K562 (cell line): ENCODE results near the gene KISS1R. TPM values are rescaled to one million over a fixed set of nuclear protein-coding genes. Genes with fewer than 3 reads are reported as not detected.

ENCODE experiments used
- CBFA2T2 ChIP-seq: fragments of 450-650 bp; conservative IDR thresholded peaks from 2 replicates; pipeline ENCODE4 v1.6.1; 2017; ENCODE audit warnings: mild to moderate bottlenecking
- EP400 ChIP-seq: fragments of 450-650 bp; IDR thresholded peaks from 2 replicates; pipeline ENCODE4 v1.6.1; 2017; ENCODE audit warnings: antibody characterized with exemption, mild to moderate bottlenecking, moderate library complexity
- GATAD2A ChIP-seq: fragments of 450-650 bp; IDR thresholded peaks from 2 replicates; pipeline ENCODE4 v1.6.1; 2017
- GATAD2B ChIP-seq: fragments of 450-650 bp; IDR thresholded peaks from 2 replicates; pipeline ENCODE4 v1.6.1; 2017; ENCODE audit warnings: mild to moderate bottlenecking, borderline replicate concordance
- HNRNPL ChIP-seq: fragments of 200-400 bp; formaldehyde crosslinking; IDR thresholded peaks from 2 replicates; pipeline ENCODE4 v1.6.1; 2017; ENCODE audit warnings: low read depth, mild to moderate bottlenecking, low read length
- LCOR ChIP-seq: sonication (generic); formaldehyde crosslinking; IDR thresholded peaks from 2 replicates; pipeline ENCODE4 v1.8.0; 2022; ENCODE audit warnings: mild to moderate bottlenecking, missing genetic modification reagents
- MAZ ChIP-seq, 2 experiments: fragments of 450-650 bp in 1 of 2; sonication (generic) in 1 of 2; formaldehyde crosslinking; IDR thresholded peaks in 1 of 2; conservative IDR thresholded peaks in 1 of 2; 2 replicates each; pipeline versions ENCODE4 v1.4.0 to v1.5.0; 2020; ENCODE audit warnings: mild to moderate bottlenecking in 1 of 2, missing genetic modification reagents in 1 of 2
- NCOA1 ChIP-seq: fragments of 450-650 bp; IDR thresholded peaks from 2 replicates; pipeline ENCODE4 v1.6.1; 2016; ENCODE audit warnings: low read depth
- NR4A1 ChIP-seq, 2 experiments: fragments of 250-450 bp in 1 of 2; fragments of 450-650 bp in 1 of 2; sonication (Bioruptor Pico) in 1 of 2; IDR thresholded peaks; 2 replicates each; pipeline versions ENCODE4 v1.4.0 to v1.6.1; 2016 to 2020; ENCODE audit warnings: mild to moderate bottlenecking in 2 of 2, missing compliant biosample characterization in 1 of 2, missing genetic modification characterization in 1 of 2, moderate library complexity in 1 of 2
- OTX1 ChIP-seq: fragments of 450-650 bp; formaldehyde crosslinking; IDR thresholded peaks from 2 replicates; pipeline ENCODE4 v1.4.0; 2022; ENCODE audit warnings: mild to moderate bottlenecking
- RAD21 ChIP-seq, 2 experiments: fragments of 250-450 bp in 1 of 2; fragments of 450-650 bp in 1 of 2; sonication (Bioruptor Pico) in 1 of 2; formaldehyde crosslinking in 1 of 2; IDR thresholded peaks in 1 of 2; conservative IDR thresholded peaks in 1 of 2; 2 replicates each; pipeline versions ENCODE4 v1.4.0 to v1.8.0; 2020 to 2022; ENCODE audit warnings: mild to moderate bottlenecking in 2 of 2, moderate library complexity in 1 of 2
- RB1 ChIP-seq: fragments of 450-650 bp; IDR thresholded peaks from 2 replicates; pipeline ENCODE4 v1.6.1; 2017; ENCODE audit warnings: low read depth, mild to moderate bottlenecking
- RBM25 ChIP-seq: fragments of 200-400 bp; formaldehyde crosslinking; IDR thresholded peaks from 2 replicates; pipeline ENCODE4 v1.6.1; 2018; ENCODE audit warnings: low read length, low read depth, moderate library complexity; ENCODE audit not compliant: severe bottlenecking
- RNF2 ChIP-seq: sonication (generic); IDR thresholded peaks from 2 replicates; pipeline ENCODE4 v1.6.1; 2016
- SIN3A ChIP-seq, 2 experiments: fragments of 150-350 bp in 1 of 2; IDR thresholded peaks; 2 replicates each; pipeline ENCODE4 v1.6.1; 2011 to 2016; ENCODE audit warnings: borderline replicate concordance in 2 of 2, low read depth in 2 of 2, low read length in 2 of 2, mild to moderate bottlenecking in 2 of 2, moderate library complexity in 2 of 2; ENCODE audit not compliant: control insufficient read depth in 1 of 2
- SMARCB1 ChIP-seq: IDR thresholded peaks from 2 replicates; pipeline ENCODE4 v1.6.1; 2011; ENCODE audit warnings: improper control_type of control experiment, low read depth; ENCODE audit not compliant: insufficient read length
- TAL1 ChIP-seq: fragments of 450-650 bp; IDR thresholded peaks from 2 replicates; pipeline ENCODE4 v1.6.1; 2016; ENCODE audit warnings: mild to moderate bottlenecking
- TARDBP ChIP-seq: fragments of 450-650 bp; IDR thresholded peaks from 2 replicates; pipeline ENCODE4 v1.6.1; 2016
- TBL1XR1 ChIP-seq, 2 experiments: IDR thresholded peaks; 2 replicates each; pipeline ENCODE4 v1.6.1; 2012; ENCODE audit warnings: improper control_type of control experiment in 2 of 2, low read length in 2 of 2, mild to moderate bottlenecking in 1 of 2
- TCFL5 ChIP-seq: fragments of 250-450 bp; sonication (Bioruptor Pico); conservative IDR thresholded peaks from 2 replicates; pipeline ENCODE4 v1.6.1; 2021; ENCODE audit warnings: mild to moderate bottlenecking, moderate library complexity, matching md5 sums
- TOE1 ChIP-seq, 2 experiments: fragments of 450-650 bp in 1 of 2; sonication (generic) in 1 of 2; formaldehyde crosslinking in 1 of 2; IDR thresholded peaks; 2 replicates each; pipeline versions ENCODE4 v1.7.1 to v1.8.0; 2016 to 2022; ENCODE audit warnings: borderline replicate concordance in 2 of 2, mild to moderate bottlenecking in 2 of 2, antibody characterized with exemption in 1 of 2, inconsistent platforms in 1 of 2, low read depth in 1 of 2, missing genetic modification reagents in 1 of 2, moderate library complexity in 1 of 2
- ZKSCAN3 ChIP-seq: fragments of 250-450 bp; sonication (Bioruptor Pico); IDR thresholded peaks from 2 replicates; pipeline ENCODE4 v1.4.0; 2020
- ZNF121 ChIP-seq: sonication (generic); formaldehyde crosslinking; conservative IDR thresholded peaks from 2 replicates; pipeline ENCODE4 v1.8.0; 2022; ENCODE audit warnings: missing genetic modification reagents
- ZNF24 ChIP-seq: fragments of 450-650 bp; IDR thresholded peaks from 2 replicates; pipeline ENCODE4 v1.6.1; 2016
- ZNF282 ChIP-seq: sonication (generic); formaldehyde crosslinking; IDR thresholded peaks from 2 replicates; pipeline ENCODE4 v1.8.1; 2023; ENCODE audit warnings: missing genetic modification reagents
- ZNF445 ChIP-seq: fragments of 250-450 bp; sonication (Bioruptor Pico); IDR thresholded peaks from 2 replicates; pipeline ENCODE4 v1.4.0; 2020; ENCODE audit warnings: low read depth, mild to moderate bottlenecking, moderate library complexity
- polyA plus RNA-seq, 8 experiments: library from polyadenylated mRNA; depleted of rRNA in 4 of 8; stranded (reverse) in 5 of 8; unstranded in 3 of 8; fragments of >200 nt; fragmentation: Nextera tagmentation in 2 of 8; fragmentation: Illumina TruSeq in 1 of 8; extraction: Ambion mirVana in 2 of 8; extraction: Trizol in 1 of 8; gene quantifications; 2 replicates each; pipeline versions ENCODE4 v1.2.1 to v1.2.3, GENCODE V29; 2011 to 2014; ENCODE audit warnings: inconsistent platforms in 1 of 8, missing spikeins in 1 of 8
- total RNA-seq, 7 experiments: library from RNA; depleted of rRNA in 6 of 7; stranded (reverse); fragments of >200 nt in 6 of 7; fragmentation: Illumina TruSeq in 2 of 7; extraction: Trizol in 2 of 7; gene quantifications; 2 replicates each; pipeline versions ENCODE4 v1.2.1 to v1.2.3, GENCODE V29; 2011 to 2021; ENCODE audit warnings: low replicate concordance in 1 of 7
- TF ChIP-seq, protein P1 (sequence below): fragments of 450-650 bp; IDR thresholded peaks from 2 replicates; pipeline ENCODE4 v1.6.1; 2017; ENCODE audit warnings: antibody characterized with exemption, mild to moderate bottlenecking

Gene KISS1R
- total and polyA plus RNA-seq, 9 of the 15 experiments (the other 6 are each of a cell fraction or from before 2014, with no cell fraction given) = 0.37 to 39.4 (median 2.0) TPM

DNA sequence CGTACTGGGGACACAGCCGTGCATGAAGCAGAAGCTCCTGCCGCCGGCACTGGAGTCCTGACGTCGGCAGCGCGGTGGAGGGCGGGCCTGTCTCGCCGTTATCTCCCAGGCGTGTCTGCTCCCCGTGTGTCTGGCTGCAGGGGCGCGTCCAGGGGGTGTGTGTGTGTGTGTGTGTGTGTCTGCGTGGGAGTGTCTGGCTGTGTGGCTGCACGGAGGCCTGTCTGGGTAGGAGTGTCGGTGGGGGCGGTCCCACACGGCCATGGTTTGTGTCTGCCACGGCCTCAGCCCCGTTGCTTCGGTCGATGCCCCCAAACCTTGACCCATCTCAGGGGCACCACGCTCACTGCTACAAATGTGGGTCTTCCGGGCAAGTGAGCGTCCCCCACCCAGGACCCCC, 27.0 kb downstream of the KISS1R start (continued):
- TF ChIP-seq MAZ (CRISPR knock-in tag; conservative IDR thresholded peaks at IDR 0.05 in 1 of 2, IDR thresholded peaks at IDR 0.05 in 1 of 2) (peak in 1 of 2 experiments; percentile 97; a peak in 2 of 4 replicates), TARDBP (0 out of 2 replicates have a peak, but pooled peaks have one; percentile 60), ZNF121 (CRISPR knock-in tag) (peak; percentile 100), GATAD2A (peak; percentile 97), RNF2 (peak; percentile 94), NR4A1 (CRISPR knock-in tag; IDR thresholded peaks at IDR 0.05) (no peak), NR4A1 (tag; IDR thresholded peaks at IDR 0.05) (no peak), TCFL5 (CRISPR knock-in tag) (no peak), SIN3A (IDR thresholded peaks at IDR 0.05; ENCODE audit: borderline replicate concordance in 2 of 2, control insufficient read depth in 1 of 2, low read depth in 2 of 2, low read length in 2 of 2) (peak; percentile 78 to 88; a peak in 3 of 4 replicates), ZKSCAN3 (no peak), HNRNPL (peak; percentile 54; the same call in 1 of the 2 replicates), ZNF282 (CRISPR knock-in tag) (no peak), TAL1 (peak; percentile 83), RB1 (peak; percentile 80), SMARCB1 (peak; percentile 64), RAD21 (CRISPR knock-in tag; conservative IDR thresholded peaks at IDR 0.05 in 1 of 2, IDR thresholded peaks at IDR 0.05 in 1 of 2) (peak in 1 of 2 experiments; percentile 23; a peak in 3 of 4 replicates), CBFA2T2 (peak; percentile 91), TOE1 (IDR thresholded peaks at IDR 0.05; ENCODE audit: borderline replicate concordance) (peak; percentile 86), TOE1 (CRISPR knock-in tag; IDR thresholded peaks at IDR 0.05; ENCODE audit: borderline replicate concordance, low read depth) (0 out of 2 replicates have a peak, but pooled peaks have one; percentile 47), NCOA1 (peak; percentile 85), EP400 (peak; percentile 74), ZNF24 (peak; percentile 47; the same call in 1 of the 2 replicates), GATAD2B (peak; percentile 52; the same call in 1 of the 2 replicates), LCOR (CRISPR knock-in tag) (peak; percentile 75; the same call in 1 of the 2 replicates), OTX1 (CRISPR knock-in tag) (peak; percentile 91), ZNF445 (CRISPR knock-in tag) (no peak), RBM25 (peak; percentile 30), TBL1XR1 (IDR thresholded peaks at IDR 0.05; ENCODE audit: low read length in 2 of 2) (peak; percentile 98 to 99)
- TF ChIP-seq, protein P1, sequence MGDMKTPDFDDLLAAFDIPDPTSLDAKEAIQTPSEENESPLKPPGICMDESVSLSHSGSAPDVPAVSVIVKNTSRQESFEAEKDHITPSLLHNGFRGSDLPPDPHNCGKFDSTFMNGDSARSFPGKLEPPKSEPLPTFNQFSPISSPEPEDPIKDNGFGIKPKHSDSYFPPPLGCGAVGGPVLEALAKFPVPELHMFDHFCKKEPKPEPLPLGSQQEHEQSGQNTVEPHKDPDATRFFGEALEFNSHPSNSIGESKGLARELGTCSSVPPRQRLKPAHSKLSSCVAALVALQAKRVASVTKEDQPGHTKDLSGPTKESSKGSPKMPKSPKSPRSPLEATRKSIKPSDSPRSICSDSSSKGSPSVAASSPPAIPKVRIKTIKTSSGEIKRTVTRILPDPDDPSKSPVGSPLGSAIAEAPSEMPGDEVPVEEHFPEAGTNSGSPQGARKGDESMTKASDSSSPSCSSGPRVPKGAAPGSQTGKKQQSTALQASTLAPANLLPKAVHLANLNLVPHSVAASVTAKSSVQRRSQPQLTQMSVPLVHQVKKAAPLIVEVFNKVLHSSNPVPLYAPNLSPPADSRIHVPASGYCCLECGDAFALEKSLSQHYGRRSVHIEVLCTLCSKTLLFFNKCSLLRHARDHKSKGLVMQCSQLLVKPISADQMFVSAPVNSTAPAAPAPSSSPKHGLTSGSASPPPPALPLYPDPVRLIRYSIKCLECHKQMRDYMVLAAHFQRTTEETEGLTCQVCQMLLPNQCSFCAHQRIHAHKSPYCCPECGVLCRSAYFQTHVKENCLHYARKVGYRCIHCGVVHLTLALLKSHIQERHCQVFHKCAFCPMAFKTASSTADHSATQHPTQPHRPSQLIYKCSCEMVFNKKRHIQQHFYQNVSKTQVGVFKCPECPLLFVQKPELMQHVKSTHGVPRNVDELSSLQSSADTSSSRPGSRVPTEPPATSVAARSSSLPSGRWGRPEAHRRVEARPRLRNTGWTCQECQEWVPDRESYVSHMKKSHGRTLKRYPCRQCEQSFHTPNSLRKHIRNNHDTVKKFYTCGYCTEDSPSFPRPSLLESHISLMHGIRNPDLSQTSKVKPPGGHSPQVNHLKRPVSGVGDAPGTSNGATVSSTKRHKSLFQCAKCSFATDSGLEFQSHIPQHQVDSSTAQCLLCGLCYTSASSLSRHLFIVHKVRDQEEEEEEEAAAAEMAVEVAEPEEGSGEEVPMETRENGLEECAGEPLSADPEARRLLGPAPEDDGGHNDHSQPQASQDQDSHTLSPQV = 0 out of 2 replicates have a peak, but pooled peaks have one; percentile 22
